Stimulated activated CD4-positive, alpha-beta T cell treated with anti-CD3 and anti-CD28 coated beads, Interleukin-4, amount 100 ng/mL, for 48 hours (primary cell): Measurements from ENCODE around the gene TRIM73.
"Not testable (repeated sequence)": the region's sequence is repeated elsewhere in the genome, so short reads cannot be mapped to it uniquely, and the experiment has no call there.

Experiments used
- DNase-seq, 2 donors: peaks; one replicate each; pipeline ENCODE4 v3.0.0-alpha.2; 2020; ENCODE audit warnings: low read depth in 2 of 2

Gene TRIM73

GRCh38 chr7:75395329-75395728 is at the start of gene TRIM73:
TSS of gene TRIM73 (plus strand) at chr7:75395629. CDS start at chr7:75398934, 3,305 bp downstream.
- not testable (repeated sequence) for DNase-seq

- peak; percentile 1 to 21 for DNase-seq
Measured at GRCh38 chr7:75358671-75359541, 36.5 kb upstream of the TRIM73 start.

DNA sequence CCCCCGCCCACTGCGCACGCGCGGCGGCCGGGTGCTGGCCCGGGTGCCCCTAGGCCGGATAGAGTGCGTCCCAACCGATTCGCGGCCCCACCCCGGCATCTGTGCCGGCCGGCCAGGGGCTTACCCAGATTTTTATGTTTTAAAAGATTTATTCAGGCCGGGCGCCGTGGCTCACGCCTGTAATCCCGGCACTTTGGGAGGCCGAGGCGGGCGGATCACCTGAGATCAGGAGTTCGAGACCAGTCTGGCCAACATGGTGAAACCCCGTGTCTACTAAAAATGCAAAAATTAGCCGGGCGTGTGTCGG is 35.9 kb upstream of the TRIM73 start:
- not testable (repeated sequence) for DNase-seq

GRCh38 chr7:75364079-75364478 is 31.4 kb upstream of the TRIM73 start:
- not testable (repeated sequence) for DNase-seq

GRCh38 chr7:75366643-75367042 is 28.8 kb upstream of the TRIM73 start:
- not testable (repeated sequence) for DNase-seq

DNA sequence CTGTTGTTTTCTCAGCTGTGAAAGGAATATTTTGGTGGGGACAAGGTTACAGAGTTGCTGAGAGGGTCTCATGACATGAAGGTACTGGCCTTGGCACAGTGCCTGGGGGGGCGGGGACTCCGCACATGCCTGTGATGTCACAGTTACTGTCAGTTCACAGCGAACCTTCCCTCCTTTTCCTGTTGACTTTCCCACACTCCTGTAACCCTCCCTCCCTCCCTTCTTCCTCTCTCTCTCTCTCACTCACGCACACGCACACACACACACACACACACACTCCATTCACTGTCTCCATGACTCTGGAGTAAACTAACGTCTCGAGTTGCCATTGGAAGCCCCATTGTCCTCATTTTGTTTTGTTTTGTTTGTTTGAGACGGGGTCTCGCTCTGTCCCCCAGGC is 28.1 kb upstream of the TRIM73 start:
- not testable (repeated sequence) for DNase-seq

DNA sequence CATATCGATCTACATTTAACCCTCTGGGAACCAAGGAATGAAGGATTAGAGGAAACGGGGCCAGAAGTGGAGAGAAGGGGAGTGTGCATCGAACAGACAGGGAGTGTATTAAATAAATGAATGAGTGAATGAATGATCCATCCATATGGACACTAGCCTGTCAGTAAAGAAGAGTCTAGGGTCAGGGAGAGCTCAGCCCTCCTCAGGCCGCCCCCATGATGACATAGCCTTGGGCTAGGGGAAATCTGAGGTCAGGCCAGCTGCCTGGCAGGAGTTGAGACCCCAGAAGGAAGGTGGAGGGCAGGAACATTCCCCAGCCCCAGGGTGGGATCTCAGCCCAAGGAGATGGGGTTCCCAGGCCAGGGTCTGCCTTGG is 21.3 kb upstream of the TRIM73 start:
- not testable (repeated sequence) for DNase-seq

DNA sequence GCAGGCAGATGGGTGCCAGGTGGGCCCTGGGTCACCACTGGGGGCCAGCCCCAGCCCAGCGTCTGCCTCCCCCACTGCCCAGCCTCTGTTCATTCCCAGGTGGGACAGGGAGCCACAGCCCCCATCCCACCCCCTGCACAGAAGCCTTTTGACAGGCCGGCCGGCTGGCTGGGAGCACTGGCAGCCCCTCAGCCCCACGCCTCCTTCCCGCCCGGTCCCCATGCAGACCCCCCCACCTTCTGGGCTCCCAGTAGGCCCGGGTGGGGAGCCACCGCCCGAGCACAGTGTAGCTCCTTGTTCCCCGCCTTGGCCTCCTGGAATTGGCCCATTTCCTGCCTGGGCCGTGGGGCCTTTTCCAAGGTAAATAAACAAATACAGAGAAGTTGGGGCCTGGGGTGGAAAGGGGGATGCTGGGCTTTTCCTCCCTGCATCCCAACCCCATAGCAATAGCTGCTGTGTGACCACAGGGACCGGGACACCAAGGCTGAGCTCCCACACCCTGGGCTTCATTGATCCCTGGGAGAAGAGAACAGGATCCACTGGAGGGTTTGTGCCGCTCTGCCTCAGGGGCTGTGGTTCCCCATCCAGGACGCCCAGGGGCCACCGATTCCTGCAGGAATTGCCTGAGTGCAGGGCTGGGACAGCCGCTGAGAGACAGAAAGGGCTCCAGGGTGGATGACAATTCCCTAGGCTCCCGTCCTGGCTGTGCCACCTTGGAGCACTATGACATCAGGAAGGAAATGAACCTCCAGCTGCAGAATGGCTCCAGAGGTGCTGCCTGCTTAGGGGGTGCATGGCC is 20.7 kb upstream of the TRIM73 start:
- DNase-seq = not testable (repeated sequence)

DNA sequence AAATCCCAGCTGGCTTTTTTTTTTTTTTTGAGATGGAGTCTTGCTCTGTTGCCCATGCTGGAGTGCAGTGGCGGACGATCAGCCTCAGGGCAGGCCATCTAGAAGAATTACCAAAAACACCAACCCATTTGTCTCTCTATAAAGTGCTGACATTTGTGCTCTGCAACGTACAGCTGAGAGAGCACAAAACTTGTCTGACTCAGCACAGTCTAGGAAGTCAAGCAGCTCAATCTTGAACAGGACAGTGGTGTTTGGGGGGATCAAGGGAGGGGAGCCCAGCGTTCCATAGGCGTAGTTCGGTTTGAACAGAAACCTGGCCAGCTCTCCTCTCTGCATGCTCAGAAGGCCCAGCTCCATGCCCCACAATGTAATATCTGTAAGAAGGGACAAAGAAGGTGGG is 2.2 kb upstream of the TRIM73 start:
- DNase-seq = not testable (repeated sequence)

DNA sequence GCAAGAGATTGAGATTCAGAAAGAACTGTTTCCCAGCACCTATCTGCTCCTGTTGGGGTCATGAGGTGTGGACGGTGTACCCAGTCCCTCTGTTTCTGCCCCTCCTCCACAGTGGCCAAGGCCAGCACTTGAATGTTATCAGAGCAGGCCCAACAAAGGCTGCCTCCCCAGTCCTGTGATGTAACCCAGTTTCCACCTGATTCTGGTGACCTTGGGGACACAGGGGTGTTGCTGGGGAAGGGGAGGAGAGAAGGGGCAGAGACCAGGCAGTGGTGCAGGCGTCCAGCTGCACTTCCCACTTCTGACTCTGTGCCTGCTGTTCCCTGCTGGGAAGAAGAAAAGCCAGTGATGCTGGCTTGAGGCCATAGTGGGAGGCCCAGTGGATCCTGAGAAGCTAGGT is 2.4 kb downstream of the TRIM73 start:
- DNase-seq = not testable (repeated sequence)

DNA sequence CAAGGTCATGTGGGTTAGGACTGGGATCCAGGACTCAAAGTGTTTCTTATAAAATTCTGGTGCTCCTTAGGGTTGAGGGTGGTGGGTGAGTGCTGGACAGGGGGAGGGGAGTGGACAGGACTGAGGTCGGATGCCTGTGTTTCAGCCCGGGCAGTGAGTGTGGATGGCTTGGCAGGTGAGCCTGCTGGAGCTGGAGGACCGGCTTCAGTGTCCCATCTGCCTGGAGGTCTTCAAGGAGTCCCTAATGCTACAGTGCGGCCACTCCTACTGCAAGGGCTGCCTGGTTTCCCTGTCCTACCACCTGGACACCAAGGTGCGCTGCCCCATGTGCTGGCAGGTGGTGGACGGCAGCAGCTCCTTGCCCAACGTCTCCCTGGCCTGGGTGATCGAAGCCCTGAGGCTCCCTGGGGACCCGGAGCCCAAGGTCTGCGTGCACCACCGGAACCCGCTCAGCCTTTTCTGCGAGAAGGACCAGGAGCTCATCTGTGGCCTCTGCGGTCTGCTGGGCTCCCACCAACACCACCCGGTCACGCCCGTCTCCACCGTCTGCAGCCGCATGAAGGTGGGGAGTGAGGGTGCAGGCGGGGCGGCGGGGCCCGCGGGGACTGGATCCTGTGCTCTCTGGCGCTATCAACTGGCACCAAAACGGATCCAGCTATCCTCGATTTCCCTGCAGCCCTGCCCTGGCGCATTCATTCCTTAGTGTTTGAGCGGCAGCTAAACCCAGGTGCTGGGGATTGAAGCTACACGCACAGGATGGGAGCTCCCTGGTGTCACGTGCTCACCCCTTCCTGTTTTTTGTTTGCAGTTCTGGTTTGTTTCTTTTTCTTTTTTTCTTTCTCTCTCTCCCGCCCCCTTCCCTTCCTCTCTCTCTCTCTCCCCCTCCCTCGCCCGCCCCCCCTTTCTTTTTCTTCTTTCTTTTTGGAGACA is 3.6 kb downstream of the TRIM73 start:
- not testable (repeated sequence) for DNase-seq

DNA sequence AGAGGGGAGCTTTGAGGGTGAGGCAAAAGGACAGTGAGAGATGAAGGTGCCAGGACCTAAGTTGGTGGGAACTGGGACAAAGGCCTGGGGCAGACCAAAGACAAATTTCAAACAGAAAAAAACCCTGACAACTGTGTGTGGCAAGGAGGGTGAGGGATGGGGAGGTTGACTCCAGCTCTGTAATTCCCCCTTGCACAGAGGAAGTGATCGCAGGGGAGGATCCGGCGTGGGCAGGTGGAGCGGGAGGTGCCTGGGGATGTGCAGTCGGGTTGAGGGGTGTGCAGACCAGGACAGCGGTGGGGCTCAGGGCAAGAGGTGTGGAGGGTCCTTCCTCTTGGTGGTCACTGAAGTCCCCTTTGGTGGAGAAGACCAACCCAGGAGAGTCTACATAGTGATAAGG is 5.1 kb downstream of the TRIM73 start:
- DNase-seq = not testable (repeated sequence)

DNA sequence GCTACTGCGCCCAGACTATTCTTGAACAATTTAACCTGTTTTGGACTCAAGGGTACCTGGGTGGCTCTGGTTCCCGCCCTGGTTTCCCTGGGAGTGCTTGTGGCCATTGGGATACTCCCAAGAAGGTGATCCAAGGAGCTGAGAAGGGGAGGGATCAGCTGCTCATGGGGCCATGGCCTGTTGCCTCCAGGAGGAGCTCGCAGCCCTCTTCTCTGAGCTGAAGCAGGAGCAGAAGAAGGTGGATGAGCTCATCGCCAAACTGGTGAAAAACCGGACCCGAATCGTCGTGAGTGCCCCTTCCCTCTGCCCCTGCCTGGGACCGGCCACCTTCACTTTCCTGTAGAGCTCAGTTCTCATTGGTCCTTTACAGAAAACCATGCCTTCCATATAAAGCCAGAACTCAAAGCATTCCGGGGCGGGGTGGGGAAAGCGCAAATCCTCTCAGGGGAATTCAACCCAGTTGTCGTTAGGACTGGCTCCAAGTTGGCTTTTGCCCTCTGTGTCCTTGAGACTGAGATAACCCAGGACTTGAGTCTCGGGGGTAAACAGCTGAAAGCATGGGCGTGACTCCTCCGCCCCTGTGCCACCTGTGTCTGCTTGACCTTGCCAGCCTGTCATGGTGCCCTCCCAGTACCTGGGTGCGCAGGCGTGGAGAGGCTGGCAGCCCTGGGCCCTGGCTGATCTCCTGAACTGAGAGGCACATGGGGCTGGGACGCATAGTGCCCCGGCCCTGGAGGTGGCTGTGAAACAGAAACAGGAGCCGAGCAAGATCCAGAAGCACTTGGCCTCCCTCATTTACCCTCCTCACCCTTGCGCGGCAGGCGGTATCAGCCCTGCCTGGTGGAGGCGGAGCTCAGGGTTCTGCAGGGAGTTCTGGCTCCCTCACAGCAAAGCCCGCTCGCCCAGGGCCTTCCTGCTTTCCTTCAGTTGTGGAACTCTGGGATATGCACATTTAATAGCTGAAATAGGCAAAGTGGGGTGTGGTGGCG is 8.3 kb downstream of the TRIM73 start:
- not testable (repeated sequence) for DNase-seq

- not testable (repeated sequence) for DNase-seq
Measured at GRCh38 chr7:75404663-75405062, 9.2 kb downstream of the TRIM73 start.

- not testable (repeated sequence) for DNase-seq
Measured at GRCh38 chr7:75409880-75410822, 14.7 kb downstream of the TRIM73 start.

- not testable (repeated sequence) for DNase-seq
Measured at GRCh38 chr7:75410823-75411173, 15.4 kb downstream of the TRIM73 start.

GRCh38 chr7:75414204-75414603 is 18.8 kb downstream of the TRIM73 start:
- not testable (repeated sequence) for DNase-seq

DNA sequence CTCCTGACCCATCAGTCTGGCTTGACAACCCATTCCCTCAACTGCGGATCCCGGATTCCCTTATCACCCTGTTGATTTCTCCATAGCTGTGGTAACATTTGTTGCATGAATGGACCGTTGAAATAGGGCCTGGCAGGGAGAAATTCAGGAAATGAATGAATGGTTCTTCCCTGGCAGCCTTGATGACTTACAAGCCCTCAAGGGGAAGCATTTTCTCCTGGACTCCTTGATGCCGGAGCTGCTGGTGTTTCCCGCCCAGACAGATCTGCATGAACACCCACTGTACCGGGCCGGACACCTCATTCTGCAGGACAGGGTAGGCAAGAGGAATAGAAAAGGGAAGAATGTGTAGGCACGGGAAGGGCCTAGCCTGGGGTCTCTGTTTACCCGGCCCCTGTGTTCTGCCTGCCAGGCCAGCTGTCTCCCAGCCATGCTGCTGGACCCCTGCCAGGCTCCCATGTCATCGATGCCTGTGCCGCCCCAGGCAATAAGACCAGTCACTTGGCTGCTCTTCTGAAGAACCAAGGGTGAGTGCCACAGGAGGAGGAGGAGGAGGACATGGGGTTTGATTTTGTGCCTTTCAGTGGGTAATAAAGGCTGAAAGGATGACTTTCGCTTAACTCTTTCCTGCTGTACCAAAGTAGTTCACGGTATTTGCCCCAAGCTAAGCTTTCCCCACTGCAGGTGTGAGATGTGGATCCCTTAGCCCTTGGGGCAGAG is 19.4 kb downstream of the TRIM73 start:
- not testable (repeated sequence) for DNase-seq

DNA sequence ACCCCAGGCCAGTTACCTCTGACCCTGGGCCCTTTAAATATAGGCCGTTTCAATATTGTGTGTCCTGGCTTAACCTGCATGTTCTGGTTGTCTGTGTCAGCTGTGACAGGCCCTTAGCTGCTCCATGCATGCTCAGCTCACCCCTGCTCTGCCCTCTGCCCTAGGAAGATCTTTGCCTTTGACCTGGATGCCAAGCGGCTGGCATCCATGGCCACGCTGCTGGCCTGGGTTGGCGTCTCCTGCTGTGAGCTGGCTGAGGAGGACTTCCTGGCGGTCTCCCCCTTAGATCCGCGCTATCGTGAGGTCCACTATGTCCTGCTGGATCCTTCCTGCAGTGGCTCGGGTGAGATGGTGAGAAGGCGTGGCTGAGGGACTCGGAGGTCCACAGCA is 20.0 kb downstream of the TRIM73 start:
- not testable (repeated sequence) for DNase-seq
